DMS 273 (cell line): Measurements from ENCODE around the gene CFTR.

Source experiments
- DNase-seq: peaks from one replicate; lab custom pipeline; 2025; ENCODE audit not compliant: unreplicated experiment; lab: John Stamatoyannopoulos, UW

Gene CFTR

DNA sequence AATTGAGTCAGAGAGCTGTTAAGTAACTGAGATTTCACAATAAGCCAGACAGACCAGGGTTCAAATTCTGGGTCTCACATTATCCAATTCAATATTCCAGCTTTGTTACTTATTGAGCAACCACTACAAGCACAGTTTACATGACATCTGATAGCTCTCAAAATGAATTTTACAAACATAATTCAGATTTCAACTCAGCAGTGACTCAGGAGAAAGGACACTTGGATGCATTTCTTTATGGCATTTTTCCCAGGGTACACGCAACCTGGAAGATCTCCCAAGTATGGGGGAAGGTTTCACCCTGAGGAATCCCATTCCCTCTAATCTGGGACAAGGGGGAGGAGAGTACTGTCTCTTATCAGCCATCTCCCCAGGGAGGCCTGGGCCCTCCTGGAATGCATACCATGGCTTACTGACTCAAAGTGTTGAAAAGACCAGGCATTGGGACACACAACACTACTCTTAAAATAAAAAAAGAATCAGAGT, 102.4 kb downstream of the CFTR start:
- no peak for DNase-seq

DNA sequence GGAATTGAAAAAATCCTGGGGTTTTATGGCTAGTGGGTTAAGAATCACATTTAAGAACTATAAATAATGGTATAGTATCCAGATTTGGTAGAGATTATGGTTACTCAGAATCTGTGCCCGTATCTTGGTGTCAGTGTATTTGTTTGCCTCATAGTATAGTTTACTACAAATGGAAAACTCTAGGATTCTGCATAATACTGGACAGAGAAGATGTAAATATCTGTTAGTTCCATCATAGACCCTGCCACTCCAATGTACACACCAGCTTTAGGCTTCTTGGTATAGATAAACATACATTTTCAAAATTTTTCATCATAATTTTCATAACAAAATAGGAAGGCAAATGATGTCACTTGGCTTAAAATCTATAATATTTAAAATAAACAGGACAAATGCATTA, 108.1 kb downstream of the CFTR start:
- no peak for DNase-seq

DNA sequence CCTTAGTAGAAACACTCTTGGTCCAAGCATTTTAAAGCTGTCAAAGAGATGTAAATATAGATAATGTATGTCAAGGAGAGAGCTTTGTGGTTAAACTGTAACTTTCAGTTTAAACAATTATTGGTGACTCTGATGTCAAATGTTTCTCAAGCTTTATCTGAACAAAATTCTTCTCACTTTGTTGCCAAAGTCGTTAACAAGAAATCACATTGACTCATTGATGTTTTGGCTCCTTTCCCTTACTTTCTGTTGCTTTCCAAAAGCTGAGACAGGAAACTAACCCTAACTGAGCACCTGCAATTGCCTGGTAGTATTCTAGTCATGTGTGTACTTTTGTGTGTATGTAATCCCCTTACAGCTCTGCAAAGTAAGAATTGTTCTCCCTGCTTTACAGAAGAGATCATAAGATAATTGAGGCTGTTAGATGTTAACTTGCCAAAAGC, 108.5 kb downstream of the CFTR start:
- no peak for DNase-seq

DNA sequence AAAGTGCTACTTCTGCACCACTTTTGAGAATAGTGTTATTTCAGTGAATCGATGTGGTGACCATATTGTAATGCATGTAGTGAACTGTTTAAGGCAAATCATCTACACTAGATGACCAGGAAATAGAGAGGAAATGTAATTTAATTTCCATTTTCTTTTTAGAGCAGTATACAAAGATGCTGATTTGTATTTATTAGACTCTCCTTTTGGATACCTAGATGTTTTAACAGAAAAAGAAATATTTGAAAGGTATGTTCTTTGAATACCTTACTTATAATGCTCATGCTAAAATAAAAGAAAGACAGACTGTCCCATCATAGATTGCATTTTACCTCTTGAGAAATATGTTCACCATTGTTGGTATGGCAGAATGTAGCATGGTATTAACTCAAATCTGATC, 110.4 kb downstream of the CFTR start:
- DNase-seq: no peak

DNA sequence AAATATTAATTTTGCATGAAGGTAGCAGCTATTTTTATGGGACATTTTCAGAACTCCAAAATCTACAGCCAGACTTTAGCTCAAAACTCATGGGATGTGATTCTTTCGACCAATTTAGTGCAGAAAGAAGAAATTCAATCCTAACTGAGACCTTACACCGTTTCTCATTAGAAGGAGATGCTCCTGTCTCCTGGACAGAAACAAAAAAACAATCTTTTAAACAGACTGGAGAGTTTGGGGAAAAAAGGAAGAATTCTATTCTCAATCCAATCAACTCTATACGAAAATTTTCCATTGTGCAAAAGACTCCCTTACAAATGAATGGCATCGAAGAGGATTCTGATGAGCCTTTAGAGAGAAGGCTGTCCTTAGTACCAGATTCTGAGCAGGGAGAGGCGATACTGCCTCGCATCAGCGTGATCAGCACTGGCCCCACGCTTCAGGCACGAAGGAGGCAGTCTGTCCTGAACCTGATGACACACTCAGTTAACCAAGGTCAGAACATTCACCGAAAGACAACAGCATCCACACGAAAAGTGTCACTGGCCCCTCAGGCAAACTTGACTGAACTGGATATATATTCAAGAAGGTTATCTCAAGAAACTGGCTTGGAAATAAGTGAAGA, 112.3 kb downstream of the CFTR start:
- DNase-seq: no peak

DNA sequence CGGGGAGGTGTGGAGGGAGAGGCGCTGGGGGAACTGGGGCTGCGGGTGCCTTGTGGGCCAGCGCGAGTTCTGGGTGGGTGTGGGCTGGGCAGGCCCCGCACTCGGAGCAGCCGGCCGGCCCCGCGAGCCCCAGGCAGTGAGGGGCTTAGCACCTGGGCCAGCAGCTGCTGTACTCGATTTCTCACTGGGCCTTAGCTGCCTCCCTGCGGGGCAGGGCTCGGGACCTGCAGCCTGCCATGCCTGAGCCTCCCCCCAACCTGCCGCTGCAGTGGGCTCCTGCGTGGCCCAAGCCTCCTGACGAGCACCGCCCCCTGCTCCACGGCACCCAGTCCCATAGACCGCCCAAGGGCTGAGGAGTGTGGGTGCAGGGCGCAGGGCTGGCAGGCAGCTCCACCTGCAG, 116.3 kb downstream of the CFTR start:
- no peak for DNase-seq

DNA sequence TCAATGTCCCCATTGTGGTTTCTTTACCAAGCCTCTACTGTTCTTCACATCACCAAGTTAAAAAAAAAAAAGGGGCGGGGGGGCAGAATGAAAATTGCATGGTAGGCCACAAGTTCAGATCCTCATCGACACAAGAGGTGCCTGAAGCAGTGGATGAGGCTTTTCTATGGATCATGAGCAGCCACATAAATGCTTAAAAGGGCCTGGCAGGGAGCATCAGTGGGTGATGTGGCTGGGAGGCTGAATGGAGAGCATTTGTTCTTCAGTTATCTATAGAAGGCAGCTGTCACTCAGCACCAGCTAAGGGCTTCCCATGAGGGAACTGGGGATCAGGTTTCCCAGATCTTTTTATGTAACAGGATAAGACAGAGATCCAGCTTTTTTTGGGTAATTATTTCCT, 117.9 kb downstream of the CFTR start:
- peak; percentile 25 for DNase-seq

DNA sequence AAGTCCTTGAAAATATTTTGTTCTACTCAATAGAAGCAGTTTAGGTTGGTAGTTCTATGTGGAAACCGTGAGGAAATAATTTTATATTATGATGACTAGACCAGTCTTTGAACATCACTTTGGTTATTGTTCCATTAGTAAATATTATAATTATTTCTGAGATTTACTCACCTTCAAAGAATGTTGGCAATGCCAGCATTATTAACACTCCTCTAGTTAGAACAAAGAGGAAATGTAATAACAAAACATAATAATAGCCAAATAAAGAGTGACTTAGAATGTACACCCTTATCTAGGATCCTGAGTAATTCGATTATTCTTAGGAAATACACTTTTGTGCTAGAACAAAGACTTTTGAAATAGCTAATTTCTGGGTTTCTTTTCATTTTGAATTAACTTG, 121.1 kb downstream of the CFTR start:
- no peak for DNase-seq

DNA sequence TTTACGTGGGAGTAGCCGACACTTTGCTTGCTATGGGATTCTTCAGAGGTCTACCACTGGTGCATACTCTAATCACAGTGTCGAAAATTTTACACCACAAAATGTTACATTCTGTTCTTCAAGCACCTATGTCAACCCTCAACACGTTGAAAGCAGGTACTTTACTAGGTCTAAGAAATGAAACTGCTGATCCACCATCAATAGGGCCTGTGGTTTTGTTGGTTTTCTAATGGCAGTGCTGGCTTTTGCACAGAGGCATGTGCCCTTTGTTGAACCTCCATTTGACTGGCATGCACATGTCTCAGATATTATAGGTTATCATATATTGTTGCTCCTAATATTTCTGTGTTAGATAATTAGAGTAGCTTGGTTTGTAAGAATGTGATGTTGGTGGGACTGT, 123.8 kb downstream of the CFTR start:
- no peak for DNase-seq

DNA sequence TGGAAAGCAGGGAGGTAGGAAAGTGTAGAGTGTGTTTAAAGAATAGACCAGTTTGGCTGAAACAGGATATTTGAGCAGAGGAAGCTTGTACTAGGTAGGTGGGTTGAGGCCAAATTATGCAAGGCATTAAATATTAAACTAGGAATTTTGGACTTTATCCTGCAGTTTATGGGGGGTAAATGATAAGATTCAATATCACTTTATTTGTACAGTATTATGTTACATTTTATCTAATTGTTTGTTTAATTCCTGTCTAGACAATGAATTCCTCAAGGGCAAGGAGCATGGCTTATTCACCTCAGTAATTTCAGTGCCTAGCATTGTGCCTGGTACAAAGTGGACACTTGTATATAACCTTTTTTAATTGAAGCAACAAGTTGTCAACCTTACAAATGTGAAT, 125.9 kb downstream of the CFTR start:
- no peak for DNase-seq

DNA sequence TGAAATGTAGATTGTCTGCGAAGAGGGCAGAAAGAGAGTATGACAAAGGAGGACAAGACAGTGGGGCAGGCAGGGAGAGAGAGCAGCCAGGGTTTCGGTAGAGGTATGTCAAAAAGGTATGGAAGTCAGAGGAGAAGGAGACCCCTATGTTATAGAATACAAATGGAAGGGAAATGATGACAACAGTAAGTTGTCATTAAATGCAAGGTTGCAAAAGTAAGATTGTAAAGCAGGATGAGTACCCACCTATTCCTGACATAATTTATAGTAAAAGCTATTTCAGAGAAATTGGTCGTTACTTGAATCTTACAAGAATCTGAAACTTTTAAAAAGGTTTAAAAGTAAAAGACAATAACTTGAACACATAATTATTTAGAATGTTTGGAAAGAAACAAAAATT, 126.3 kb downstream of the CFTR start:
- DNase-seq: no peak

DNA sequence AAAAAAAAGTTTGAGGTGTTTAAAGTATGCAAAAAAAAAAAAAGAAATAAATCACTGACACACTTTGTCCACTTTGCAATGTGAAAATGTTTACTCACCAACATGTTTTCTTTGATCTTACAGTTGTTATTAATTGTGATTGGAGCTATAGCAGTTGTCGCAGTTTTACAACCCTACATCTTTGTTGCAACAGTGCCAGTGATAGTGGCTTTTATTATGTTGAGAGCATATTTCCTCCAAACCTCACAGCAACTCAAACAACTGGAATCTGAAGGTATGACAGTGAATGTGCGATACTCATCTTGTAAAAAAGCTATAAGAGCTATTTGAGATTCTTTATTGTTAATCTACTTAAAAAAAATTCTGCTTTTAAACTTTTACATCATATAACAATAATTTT, 130.6 kb downstream of the CFTR start:
- no peak for DNase-seq

DNA sequence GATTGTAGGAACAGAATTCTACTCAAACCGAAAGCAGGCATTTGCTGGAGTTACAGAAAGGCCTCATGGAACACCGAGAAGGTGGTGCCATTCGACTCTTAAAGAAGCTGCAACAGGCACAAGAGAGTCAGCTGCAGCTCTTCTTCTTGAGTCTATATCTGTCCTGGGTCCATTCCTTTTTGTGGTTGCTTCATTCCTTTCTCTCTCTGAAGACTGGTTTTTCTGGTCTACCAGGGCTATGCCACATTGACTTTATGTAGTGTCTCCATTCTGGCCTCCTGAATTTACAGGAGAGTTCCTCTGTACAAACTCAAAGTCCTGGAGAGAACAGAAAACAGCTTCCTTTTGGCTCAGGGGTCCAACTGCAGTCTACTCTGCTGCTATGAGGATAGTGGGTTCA, 132.8 kb downstream of the CFTR start:
- DNase-seq: no peak

DNA sequence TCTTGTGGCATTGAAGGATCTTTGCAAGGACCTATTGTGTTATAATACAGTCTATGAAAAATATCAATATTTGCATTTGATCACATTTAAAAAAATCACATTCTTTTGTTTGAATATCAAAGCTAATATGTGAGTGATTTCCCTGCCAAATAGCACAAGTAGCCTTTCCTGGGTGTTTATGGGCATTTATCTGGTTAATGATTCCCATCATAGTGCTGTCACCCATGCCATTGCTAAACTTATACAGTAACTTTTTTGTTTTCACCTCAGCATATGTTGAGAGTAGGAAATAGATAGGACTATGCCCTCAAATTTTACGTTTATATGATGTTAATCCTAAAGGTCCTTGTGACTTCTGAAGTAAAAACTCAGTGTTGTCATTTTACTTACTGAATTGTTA, 136.9 kb downstream of the CFTR start:
- DNase-seq: no peak

DNA sequence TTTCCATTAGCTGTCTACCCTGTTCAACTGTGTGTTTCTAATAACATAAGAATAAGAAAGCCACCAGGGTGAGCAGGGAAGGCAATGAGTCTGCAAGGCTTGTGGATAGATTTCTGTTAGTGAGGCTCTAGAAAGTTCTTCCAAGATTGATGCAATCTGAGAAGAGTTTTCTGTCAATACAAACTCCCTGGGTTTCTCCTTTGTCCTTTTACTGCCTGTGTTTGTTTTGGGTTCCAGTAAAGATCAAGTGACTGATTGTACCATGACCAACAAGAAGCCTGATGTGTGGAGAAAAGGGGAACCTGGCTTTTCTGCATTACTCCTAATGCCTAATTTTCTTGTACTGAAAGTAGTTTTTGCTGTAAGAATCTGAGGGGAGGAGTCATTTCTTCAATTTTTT, 139.9 kb downstream of the CFTR start:
- DNase-seq: no peak

DNA sequence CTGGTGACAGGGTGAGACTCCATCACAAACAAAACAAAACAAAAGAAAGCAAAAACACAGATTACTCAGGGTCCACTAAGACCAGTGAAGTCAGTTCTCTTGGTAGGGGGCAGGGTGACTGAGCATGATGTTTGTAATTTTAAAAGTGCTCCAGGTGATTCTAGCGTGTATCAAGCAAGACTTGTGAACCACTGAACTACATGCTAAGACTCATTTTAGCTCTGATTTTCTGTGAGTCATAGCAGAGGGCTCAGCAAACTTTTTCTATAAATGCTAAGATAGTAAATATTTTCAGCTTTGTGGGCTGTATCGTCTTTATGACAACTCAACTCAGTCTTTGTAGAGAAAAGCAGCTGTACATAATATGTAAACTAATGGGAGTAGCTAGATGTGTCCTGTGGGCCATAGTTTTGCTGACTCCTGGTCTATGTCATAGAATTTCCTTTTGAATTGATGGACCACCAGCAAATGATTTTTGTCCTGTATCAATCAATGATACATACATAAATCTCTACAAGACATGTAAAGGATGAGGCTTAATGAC, 141.3 kb downstream of the CFTR start:
- DNase-seq: no peak

DNA sequence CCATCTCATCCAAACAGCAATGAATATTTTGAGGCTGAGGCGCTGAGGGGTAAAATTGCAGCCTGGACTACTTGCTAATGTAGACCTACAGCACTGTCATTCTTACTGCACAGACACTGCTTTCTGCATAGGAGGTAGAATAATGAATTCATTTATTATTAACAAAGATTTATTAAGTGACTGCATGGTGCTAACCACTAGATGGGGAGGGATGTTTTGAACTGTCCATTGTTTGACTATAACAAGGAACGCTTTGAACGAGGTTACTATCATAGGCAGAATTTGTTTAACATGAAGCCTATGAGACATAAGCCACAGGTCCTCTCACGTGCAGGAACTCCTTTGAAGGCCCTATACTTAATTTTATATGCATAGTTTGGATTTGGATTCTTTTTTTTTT, 143.8 kb downstream of the CFTR start:
- DNase-seq: no peak

DNA sequence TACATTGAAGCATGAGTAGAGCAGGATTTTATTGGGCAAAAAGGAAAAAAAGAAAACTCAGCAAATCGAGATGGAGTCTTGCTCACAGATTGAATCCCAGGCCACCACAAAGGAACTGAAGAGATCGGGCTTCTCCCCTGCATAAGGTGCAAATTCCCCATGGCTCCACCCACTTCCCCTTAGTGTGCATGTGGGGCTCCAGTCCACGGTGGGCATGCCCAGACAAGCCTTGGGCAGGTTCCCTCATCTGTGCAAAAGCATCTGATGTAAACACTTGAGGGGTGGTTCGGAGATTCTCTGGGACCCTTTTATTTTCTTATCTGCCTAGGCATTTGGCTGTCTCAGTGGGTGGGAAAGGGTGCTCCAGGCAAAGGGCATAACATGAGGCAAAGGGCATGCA, 150.7 kb downstream of the CFTR start:
- DNase-seq: peak; percentile 20

DNA sequence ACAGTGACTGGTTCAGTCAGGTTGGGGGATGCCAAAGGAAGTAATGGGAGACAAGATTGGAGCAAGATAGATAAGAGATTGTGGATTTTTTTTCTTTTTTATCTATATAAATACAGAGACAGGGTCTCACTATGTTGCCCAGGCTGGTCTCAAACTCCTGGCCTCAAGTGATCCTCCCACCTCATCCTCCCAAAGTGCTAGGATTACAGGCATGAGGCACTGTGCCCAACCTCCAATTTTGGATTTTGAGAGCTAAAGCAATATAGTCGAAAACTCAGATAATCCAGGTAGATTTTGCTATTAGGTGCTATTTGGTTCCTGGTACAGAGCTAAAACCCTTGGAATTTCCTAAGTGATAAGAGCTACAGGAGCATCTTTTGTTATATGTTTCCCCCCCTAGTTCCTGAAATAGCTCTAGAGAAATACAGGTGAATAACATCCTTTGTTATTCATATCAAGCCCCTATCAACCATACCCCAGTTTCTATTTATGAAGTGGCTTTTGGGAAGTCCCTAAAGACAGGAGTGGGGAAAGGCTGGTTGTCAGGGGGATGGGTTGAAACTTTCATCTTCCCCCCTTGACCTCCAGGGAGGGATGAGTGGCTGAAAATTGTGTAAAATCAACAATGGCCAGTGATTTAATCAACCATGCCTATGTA, 151.2 kb downstream of the CFTR start:
- no peak for DNase-seq

DNA sequence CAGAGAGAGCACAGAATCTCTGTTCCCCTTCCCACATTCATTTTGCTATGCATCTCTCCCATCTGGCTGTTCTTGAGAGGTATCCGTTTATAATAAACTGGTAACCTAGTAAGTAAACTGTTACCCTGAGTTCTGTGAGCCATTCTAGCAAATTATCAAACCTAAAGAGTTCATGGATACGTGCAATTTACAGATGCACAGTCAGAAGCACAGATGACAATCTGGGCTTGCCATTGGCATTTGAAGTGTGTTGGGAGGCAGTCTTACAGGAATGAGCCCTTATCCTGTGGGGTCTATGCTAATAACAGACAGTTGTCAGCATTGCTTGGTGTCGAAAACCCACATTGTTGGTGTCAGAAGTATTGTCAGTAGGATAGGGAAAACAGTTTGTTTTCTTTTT, 151.8 kb downstream of the CFTR start:
- no peak for DNase-seq

DNA sequence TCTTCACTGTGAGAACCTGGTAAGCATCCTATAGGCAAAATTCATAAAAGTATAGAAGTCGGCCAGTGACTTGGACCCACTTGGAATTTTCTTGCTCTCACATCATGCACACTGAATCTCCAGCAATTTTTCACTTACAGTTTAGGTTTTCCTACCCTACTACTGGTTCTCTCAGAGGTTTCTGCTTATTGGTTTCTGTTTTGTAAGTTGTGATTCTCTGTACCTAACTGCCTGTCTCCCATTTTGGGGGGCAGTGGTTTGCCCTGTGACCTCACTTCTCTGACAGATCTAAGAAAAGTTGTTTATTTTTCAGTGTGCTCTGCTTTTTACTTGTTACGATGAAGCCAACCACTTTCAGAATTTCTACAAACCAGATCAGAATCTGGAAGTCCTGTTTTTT, 158.1 kb downstream of the CFTR start:
- DNase-seq: no peak

DNA sequence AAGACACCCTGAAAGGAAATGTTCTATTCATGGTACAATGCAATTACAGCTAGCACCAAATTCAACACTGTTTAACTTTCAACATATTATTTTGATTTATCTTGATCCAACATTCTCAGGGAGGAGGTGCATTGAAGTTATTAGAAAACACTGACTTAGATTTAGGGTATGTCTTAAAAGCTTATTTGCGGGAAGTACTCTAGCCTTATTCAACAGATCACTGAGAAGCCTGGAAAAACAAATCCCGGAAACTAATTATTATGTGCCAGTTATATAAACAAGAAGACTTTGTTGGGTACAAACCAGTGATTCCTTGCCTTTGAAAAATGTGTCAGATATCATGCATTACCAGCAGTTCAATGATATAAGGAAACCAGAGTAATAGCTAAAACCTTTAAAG, 160.1 kb downstream of the CFTR start:
- DNase-seq: peak; percentile 37

DNA sequence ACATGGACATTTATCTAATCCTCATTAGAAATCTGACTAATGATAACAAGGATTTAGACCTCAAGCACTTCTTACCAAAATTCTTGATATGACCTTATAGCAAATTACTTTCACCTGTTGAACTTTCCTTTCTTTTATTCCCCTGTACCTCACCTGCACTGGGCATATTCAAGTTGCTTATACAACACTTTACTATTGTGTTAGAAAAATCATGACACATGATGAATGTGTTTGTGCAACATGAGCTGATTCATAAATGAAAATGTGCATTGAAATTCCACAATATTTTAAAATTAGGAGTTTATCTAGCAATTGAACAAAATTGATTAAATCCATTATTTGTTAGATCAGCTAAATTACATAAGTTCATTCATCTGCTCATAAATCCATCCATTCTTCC, 160.6 kb downstream of the CFTR start:
- DNase-seq: no peak
